ENCODE measurements around the gene SP140L.

SP140L gene

DNA sequence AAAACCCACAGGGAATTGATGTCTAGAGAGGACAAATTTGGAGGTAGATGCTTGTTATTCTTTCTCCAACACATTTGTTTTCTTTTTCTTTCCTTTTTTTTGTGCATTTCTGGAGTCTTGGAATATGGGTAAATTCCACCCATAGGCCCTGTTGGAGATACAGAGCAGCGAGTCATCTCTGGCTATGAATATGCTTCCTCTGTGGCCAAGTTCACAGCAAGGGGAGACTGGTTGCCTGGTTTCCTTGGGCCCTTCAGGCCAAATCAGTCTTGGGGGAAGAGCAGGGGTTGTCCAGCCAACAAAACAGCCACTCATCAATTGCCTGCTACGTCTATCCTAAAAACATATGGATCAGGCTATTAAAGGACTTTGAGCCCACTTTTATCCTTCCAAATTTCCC, 116.5 kb downstream of the SP140L start:
- no peak overlapping the region for H3K4me3 ChIP-seq (ENCODE audit: low read length in 2 of 2)
- no peak overlapping the region for H3K9ac ChIP-seq (ENCODE audit: low read length in 2 of 2)
- H3K9me3 ChIP-seq (ENCODE audit: control insufficient read depth in 2 of 2, low read length in 2 of 2): no peaks in the 10 kb centered on the region
- no peak overlapping the region for H3K27ac ChIP-seq (ENCODE audit: low read length)
- H3K36me3 ChIP-seq (ENCODE audit: control insufficient read depth in 2 of 2, insufficient read depth in 2 of 2, low read length in 2 of 2): peaks cover 21% of the 10 kb centered on the region in 2 donors
- no peaks in the 10 kb centered on the region for H3K4me1 ChIP-seq (ENCODE audit: control insufficient read depth, insufficient read depth, low read length)
- H3K27me3 ChIP-seq (ENCODE audit: control insufficient read depth in 1 of 2, insufficient read depth in 2 of 2, low read length in 2 of 2): no peaks in the 10 kb centered on the region

DNA sequence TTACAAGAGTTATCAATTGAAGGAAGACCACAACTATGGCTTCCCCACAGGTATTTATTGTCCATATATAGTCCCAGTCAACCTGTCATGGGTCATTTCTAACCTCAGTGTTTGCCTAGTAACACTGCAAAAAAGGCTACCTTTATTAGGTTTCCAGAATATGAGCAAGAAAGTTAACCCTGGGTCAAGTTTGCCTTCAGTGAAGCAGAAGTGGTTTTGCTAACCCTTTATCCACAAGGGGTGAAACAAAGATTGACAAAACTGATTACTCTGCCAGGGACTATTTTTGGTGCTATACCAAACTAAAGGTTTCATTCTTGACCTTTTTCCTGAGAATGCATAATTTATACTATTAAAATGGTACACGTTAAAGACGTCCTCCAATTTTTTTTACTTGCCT, 117.8 kb downstream of the SP140L start:
- Histone ChIP-seq H3K9me3 (ENCODE audit: control insufficient read depth in 2 of 2, low read length in 2 of 2) (no peaks in the 10 kb centered on the region), H3K36me3 (ENCODE audit: control insufficient read depth in 2 of 2, insufficient read depth in 2 of 2, low read length in 2 of 2) (peaks cover 31 to 34% of the 10 kb centered on the region in 2 donors), H3K9ac (ENCODE audit: low read length in 2 of 2) (no peak overlapping the region), H3K27me3 (ENCODE audit: control insufficient read depth in 1 of 2, insufficient read depth in 2 of 2, low read length in 2 of 2) (no peaks in the 10 kb centered on the region), H3K27ac (ENCODE audit: low read length) (no peak overlapping the region), H3K4me3 (ENCODE audit: low read length in 2 of 2) (no peak overlapping the region), H3K4me1 (ENCODE audit: control insufficient read depth, insufficient read depth, low read length) (no peaks in the 10 kb centered on the region)

DNA sequence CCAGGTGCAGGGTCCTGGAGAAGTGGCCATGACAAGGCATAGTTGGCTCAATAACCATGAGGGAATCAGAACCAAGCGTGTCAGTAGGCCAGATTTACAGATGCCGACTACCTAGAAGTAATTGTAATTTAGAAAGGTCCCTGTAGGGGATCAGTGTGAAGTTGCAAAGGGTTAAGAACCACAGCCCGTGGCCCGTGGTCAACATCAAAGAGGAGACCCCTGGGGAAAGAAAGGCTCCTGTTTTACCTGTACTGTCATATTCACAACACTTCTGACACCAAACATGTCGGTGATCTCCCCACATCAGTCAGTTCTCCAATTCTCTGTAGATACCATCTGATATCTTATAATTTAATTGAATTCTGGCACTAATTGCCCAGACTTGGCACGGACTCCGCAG, 120.0 kb downstream of the SP140L start:
- Histone ChIP-seq H3K27me3 (ENCODE audit: control insufficient read depth in 1 of 2, insufficient read depth in 2 of 2, low read length in 2 of 2) (no peaks in the 10 kb centered on the region), H3K9ac (ENCODE audit: low read length in 2 of 2) (no peak overlapping the region), H3K27ac (ENCODE audit: low read length) (no peak overlapping the region), H3K9me3 (ENCODE audit: control insufficient read depth in 2 of 2, low read length in 2 of 2) (no peaks in the 10 kb centered on the region), H3K4me3 (ENCODE audit: low read length in 2 of 2) (no peak overlapping the region), H3K36me3 (ENCODE audit: control insufficient read depth in 2 of 2, insufficient read depth in 2 of 2, low read length in 2 of 2) (peaks cover 36 to 39% of the 10 kb centered on the region in 2 donors), H3K4me1 (ENCODE audit: control insufficient read depth, insufficient read depth, low read length) (no peaks in the 10 kb centered on the region)

DNA sequence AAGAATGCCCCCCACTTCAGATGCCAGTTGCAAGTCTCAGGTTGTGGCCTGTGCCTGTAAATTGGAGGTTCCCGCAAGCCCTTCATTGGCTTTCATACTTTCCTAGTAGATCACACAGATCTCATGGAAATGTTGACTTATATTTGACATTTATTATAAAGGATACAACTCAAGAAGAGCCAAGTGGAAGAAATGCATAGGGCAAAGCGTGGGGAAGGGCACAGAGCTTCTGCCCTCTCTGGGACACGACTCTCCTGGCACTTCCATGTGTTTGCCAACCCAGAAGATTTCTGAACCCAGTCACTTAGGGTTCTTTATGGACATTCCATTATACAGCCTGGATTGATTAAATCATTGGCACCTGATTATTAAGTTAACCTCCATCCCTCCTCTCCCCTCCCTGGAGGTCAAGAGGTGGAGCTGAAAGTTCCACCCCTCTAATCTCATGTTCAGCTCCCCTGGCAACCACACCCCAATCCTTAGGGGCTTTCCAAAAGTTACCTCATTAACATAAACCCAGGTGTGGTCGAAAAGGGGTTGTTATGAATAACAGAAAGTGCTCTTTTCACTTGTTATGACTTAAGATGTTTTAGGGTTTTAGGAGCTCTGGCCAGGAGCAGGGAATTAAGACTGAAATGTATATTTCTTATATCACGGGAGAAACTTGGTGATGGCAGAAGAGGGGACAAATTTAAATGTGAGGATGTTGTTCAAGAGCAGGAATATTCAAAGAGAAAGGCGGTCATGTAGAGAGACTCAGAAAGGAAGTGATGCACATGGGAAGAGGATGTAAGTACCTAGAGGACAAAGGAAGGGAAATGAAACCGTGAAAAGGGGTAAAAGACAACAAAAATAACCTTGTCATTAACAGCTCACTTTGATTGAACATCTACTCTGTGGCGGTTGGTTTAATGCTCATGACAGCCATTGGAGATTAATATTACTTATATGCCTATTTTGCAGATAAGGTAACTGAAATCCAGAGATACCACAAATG, 120.8 kb downstream of the SP140L start:
- no peak overlapping the region for H3K27ac ChIP-seq (ENCODE audit: low read length)

DNA sequence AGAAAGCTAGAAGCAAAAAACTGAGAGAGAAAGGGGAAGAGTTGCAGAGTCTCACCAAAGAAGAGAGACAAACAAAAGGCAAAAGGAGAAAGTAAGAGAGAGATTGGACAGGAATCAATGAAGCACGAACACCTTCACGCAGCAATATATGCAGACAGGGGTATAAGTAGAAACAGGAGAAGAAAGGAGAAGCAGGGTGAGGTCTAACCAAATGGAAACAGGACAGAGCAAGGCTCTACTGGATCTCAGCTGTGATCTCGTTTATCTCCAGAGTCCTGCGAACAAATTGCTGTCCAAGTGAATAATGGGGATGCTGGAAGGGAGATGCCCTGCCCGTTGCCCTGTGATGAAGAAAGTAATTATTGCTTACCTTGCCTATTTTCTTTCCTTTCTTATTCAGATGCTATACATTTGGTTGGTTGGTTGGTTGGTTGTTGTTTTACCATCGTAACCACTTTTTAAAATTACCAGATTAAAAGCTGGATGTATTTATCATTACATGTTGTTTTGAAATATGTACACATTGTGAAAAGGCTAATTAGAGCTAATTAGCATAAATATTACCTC, 123.0 kb downstream of the SP140L start:
- no peaks in the 10 kb centered on the region for H3K9me3 ChIP-seq (ENCODE audit: control insufficient read depth in 2 of 2, low read length in 2 of 2)
- H3K4me1 ChIP-seq (ENCODE audit: control insufficient read depth, insufficient read depth, low read length): no peaks in the 10 kb centered on the region
- H3K4me3 ChIP-seq (ENCODE audit: low read length in 2 of 2): no peak overlapping the region
- H3K9ac ChIP-seq (ENCODE audit: low read length in 2 of 2): no peak overlapping the region
- H3K36me3 ChIP-seq (ENCODE audit: control insufficient read depth in 2 of 2, insufficient read depth in 2 of 2, low read length in 2 of 2): peaks cover 31 to 40% of the 10 kb centered on the region in 2 donors
- H3K27me3 ChIP-seq (ENCODE audit: control insufficient read depth in 1 of 2, insufficient read depth in 2 of 2, low read length in 2 of 2): no peaks in the 10 kb centered on the region
- no peak overlapping the region for H3K27ac ChIP-seq (ENCODE audit: low read length)

More for the DNA sequence above, 120.8 kb downstream of the SP140L start:
- Histone ChIP-seq H3K4me3 (ENCODE audit: low read length in 2 of 2) (no peak overlapping the region), H3K4me1 (ENCODE audit: control insufficient read depth, insufficient read depth, low read length) (no peaks in the 10 kb centered on the region), H3K36me3 (ENCODE audit: control insufficient read depth in 2 of 2, insufficient read depth in 2 of 2, low read length in 2 of 2) (peaks cover 39% of the 10 kb centered on the region in 2 donors), H3K9ac (ENCODE audit: low read length in 2 of 2) (no peak overlapping the region), H3K9me3 (ENCODE audit: control insufficient read depth in 2 of 2, low read length in 2 of 2) (no peaks in the 10 kb centered on the region), H3K27me3 (ENCODE audit: control insufficient read depth in 1 of 2, insufficient read depth in 2 of 2, low read length in 2 of 2) (no peaks in the 10 kb centered on the region)

DNA sequence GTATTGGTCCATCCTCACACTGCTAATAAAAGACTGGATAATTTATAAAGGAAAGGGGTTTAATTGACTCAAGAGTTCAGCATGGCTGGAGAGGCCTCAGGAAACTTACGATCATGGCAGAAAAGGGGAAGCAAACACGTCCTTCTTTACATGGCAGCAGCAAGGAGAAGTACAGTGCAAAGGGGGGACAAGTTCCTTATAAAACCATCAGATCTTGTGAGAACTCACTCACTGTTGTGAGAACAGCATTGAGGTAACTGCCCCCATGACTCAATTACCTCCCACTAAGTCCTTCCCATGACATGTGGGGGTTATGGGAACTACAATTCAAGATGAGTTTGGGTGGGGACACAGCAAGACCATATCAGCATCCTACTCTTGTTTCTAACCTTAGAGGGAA, 126.0 kb downstream of the SP140L start:
- no peaks in the 10 kb centered on the region for H3K27me3 ChIP-seq (ENCODE audit: control insufficient read depth in 1 of 2, insufficient read depth in 2 of 2, low read length in 2 of 2)
- H3K27ac ChIP-seq (ENCODE audit: low read length): no peak overlapping the region
- peaks cover 2% of the 10 kb centered on the region for H3K4me1 ChIP-seq (ENCODE audit: control insufficient read depth, insufficient read depth, low read length)
- no peaks in the 10 kb centered on the region for H3K9me3 ChIP-seq (ENCODE audit: control insufficient read depth in 2 of 2, low read length in 2 of 2)
- no peak overlapping the region for H3K9ac ChIP-seq (ENCODE audit: low read length in 2 of 2)
- no peak overlapping the region for H3K4me3 ChIP-seq (ENCODE audit: low read length in 2 of 2)
- H3K36me3 ChIP-seq (ENCODE audit: control insufficient read depth in 2 of 2, insufficient read depth in 2 of 2, low read length in 2 of 2): peaks cover 29 to 34% of the 10 kb centered on the region in 2 donors

Data from stomach smooth muscle (tissue), 2 donors.